T-cell (primary cell): ENCODE measurements around the gene STK17B. TPM values are rescaled to one million over a fixed set of nuclear protein-coding genes. Genes with fewer than 3 reads are reported as not detected.

ENCODE experiments used
- ATAC-seq, 4 experiments: fragments of 200-7000 bp in 3 of 4; fragments of 150-1000 bp in 1 of 4; cut with Tn5 transposase; replicated peaks in 1 of 4; 1 replicate in 3 of 4; 2 replicates in 1 of 4; pipeline ENCODE4 v1.10.0; 2021; ENCODE audit warnings: moderate library complexity in 3 of 4, mild to moderate bottlenecking in 2 of 4, moderate number of reproducible peaks in 1 of 4
- CTCF ChIA-PET, 2 donors: fragments of 300-600 bp; sonication (Branson Sonifier 250); formaldehyde crosslinking; loops; one replicate each; lab custom pipeline; 2022; ENCODE audit warnings: antibody characterized with exemption in 2 of 2; lab: Charles Lee
- POLR2A ChIA-PET, 2 donors: fragments of 300-600 bp; sonication (Branson Sonifier 250); formaldehyde crosslinking; loops; one replicate each; lab custom pipeline; 2022; ENCODE audit warnings: antibody characterized with exemption in 2 of 2; lab: Charles Lee
- DNase-seq, 35 experiments: peaks; one replicate each; pipeline versions ENCODE4 v3.0.0 to v3.0.0-alpha.2; 2013 to 2023
- H3K27ac ChIP-seq: one replicate; pipeline ENCODE4 v1.5.1; 2013; ENCODE audit warnings: low read length
- H3K27me3 ChIP-seq, 2 experiments: replicated peaks in 1 of 2; 1 replicate in 1 of 2; 2 replicates in 1 of 2; pipeline versions ENCODE4 v1.6.1 to v1.7.0; 2013; ENCODE audit warnings: low read length in 1 of 2, mixed read lengths in 1 of 2; ENCODE audit not compliant: control insufficient read depth in 2 of 2, insufficient read depth in 2 of 2; ENCODE audit errors: extremely low read depth in 1 of 2
- H3K36me3 ChIP-seq, 2 donors: 1 replicate in 1 of 2; 2 replicates in 1 of 2; pipeline versions ENCODE4 v1.6.1 to v1.7.0; 2013; ENCODE audit warnings: low read length in 1 of 2; ENCODE audit not compliant: control insufficient read depth in 2 of 2, insufficient read depth in 1 of 2; ENCODE audit errors: extremely low read depth in 1 of 2
- H3K4me1 ChIP-seq, 2 experiments: 1 replicate in 1 of 2; 2 replicates in 1 of 2; pipeline versions ENCODE4 v1.6.1 to v1.7.0; 2013; ENCODE audit warnings: low read length in 2 of 2, mixed read lengths in 1 of 2; ENCODE audit not compliant: insufficient read depth in 2 of 2, control insufficient read depth in 1 of 2; ENCODE audit errors: extremely low read depth in 1 of 2
- H3K4me3 ChIP-seq, 2 donors: 1 replicate in 1 of 2; 2 replicates in 1 of 2; pipeline versions ENCODE4 v1.5.1 to v1.7.0; 2013; ENCODE audit warnings: mild to moderate bottlenecking in 2 of 2, low read length in 1 of 2, moderate library complexity in 1 of 2; ENCODE audit not compliant: control insufficient read depth in 1 of 2; ENCODE audit errors: extremely low read depth in 1 of 2
- H3K9me3 ChIP-seq: 2 replicates; pipeline ENCODE4 v1.7.0; 2013
- H3K27ac Mint-ChIP-seq, 2 donors: one replicate each; pipeline ENCODE4 v1.8.0; 2020 to 2021; ENCODE audit warnings: mild to moderate bottlenecking in 2 of 2, mixed read lengths in 2 of 2
- H3K27me3 Mint-ChIP-seq, 2 donors: one replicate each; pipeline ENCODE4 v1.8.0; 2021 to 2022; ENCODE audit warnings: mixed read lengths in 2 of 2
- H3K36me3 Mint-ChIP-seq: one replicate; pipeline ENCODE4 v1.8.0; 2021; ENCODE audit warnings: mixed read lengths
- H3K4me1 Mint-ChIP-seq, 3 donors: one replicate each; pipeline ENCODE4 v1.8.0; 2020 to 2022; ENCODE audit warnings: mixed read lengths in 3 of 3, mild to moderate bottlenecking in 1 of 3
- H3K4me3 Mint-ChIP-seq, 3 donors: one replicate each; pipeline ENCODE4 v1.8.0; 2020 to 2022; ENCODE audit warnings: mild to moderate bottlenecking in 3 of 3, mixed read lengths in 3 of 3, moderate library complexity in 3 of 3
- H3K9me3 Mint-ChIP-seq, 3 donors: one replicate each; pipeline ENCODE4 v1.8.0; 2020 to 2022; ENCODE audit warnings: mixed read lengths in 3 of 3
- WGBS: methylation state at CpG from one replicate; pipeline ENCODE4 v1.1.5; 2013; ENCODE audit warnings: missing lambda C conversion rate; ENCODE audit not compliant: insufficient coverage; 5-methylcytosine and 5-hydroxymethylcytosine counted together
- total RNA-seq, 35 experiments: library from RNA in 6 of 35; stranded (reverse) in 6 of 35; fragments of 120-200 nt in 1 of 35; gene quantifications; one replicate each; pipeline versions ENCODE4 v1.2.1 to v1.2.4 and lab custom pipeline; 2013 to 2026

The STK17B gene
- total RNA-seq, 5 donors from 2014 or later (not counting 1 experiment from before 2014, with no cell fraction given) = 218 to 478 (median 248) TPM

DNA sequence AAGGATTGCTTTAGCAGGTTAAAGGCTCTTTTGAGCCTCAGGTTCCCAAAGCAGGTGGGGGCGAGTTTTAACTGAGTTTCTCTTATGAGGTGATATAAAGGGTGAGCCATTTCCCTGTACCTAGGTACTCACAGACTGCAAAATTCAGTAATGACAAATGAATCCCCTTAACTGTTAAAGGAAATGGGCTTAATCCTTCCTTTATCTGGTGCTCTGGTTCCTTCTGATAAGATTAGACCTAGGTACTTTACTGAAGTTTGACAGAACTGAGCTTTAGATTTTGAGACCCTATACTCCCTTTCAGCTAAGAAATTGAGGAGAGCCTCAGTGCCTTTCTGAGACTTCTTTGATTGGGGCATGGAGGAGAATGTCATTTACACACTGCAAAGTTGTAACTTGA, 42.6 kb downstream of the STK17B start:
- Mint-ChIP-seq H3K27ac (no peak overlapping the region), H3K36me3 (peaks cover 29% of the 10 kb centered on the region), H3K9me3 (peaks cover 3 to 51% (median 44%) of the 10 kb centered on the region in 3 donors), H3K4me1 (peaks cover 9 to 15% (median 14%) of the 10 kb centered on the region in 3 donors), H3K4me3 (no peak overlapping the region), H3K27me3 (no peaks in the 10 kb centered on the region)
- CTCF ChIA-PET = interaction anchor here in 1 of 2 donors (0.8 kb wide), 1 partner anchor 9 kb away, joined by 3 read pairs; no protein-coding TSS in a partner anchor
- POLR2A ChIA-PET = no interaction called here
- H3K27ac ChIP-seq = no peak overlapping the region
- H3K4me3 ChIP-seq = no peak overlapping the region
- no peak for ATAC-seq
- DNase-seq = no peak
- H3K9me3 ChIP-seq = peaks cover 9% of the 10 kb centered on the region
- WGBS = no CpG with 5 or more reads among the region's 1 CpG
- H3K4me1 ChIP-seq = peaks cover 0 to 10% of the 10 kb centered on the region in 2 experiments
- H3K27me3 ChIP-seq = no peaks in the 10 kb centered on the region
- peaks cover 0 to 4% of the 10 kb centered on the region in 2 donors for H3K36me3 ChIP-seq

DNA sequence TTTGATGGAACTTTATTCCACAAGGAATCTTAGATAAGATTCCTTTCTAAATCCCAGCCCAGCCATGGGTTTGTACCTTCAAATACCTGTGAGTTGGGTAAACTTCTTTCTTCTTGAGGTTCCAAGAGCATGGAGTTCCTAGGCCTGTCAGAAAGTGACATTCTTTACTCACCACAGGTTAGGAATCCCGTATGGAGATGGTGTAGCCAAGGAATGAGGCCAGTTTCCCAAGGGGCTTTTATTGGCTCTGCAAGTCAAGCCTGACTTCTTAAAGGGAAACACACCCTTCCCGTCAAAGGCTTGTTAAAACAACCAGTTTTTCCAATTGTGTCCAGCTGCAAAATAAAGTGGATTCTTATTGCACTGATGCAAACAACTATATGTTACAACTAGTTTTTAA, 45.8 kb downstream of the STK17B start:
- Mint-ChIP-seq H3K4me1 (no peaks in the 10 kb centered on the region), H3K27me3 (no peaks in the 10 kb centered on the region), H3K9me3 (peaks cover 3 to 24% (median 23%) of the 10 kb centered on the region in 3 donors), H3K27ac (no peak overlapping the region), H3K4me3 (no peak overlapping the region), H3K36me3 (peaks cover 9% of the 10 kb centered on the region)
- no CpG with 5 or more reads among the region's 2 CpGs for WGBS
- H3K27ac ChIP-seq = no peak overlapping the region
- ChIA-PET POLR2A (no interaction called here), CTCF (no interaction called here)
- H3K9me3 ChIP-seq = peaks cover 7% of the 10 kb centered on the region
- H3K4me3 ChIP-seq = no peak overlapping the region
- no peaks in the 10 kb centered on the region for H3K27me3 ChIP-seq
- ATAC-seq = no peak
- no peaks in the 10 kb centered on the region for H3K36me3 ChIP-seq
- no peak for DNase-seq
- no peaks in the 10 kb centered on the region for H3K4me1 ChIP-seq

DNA sequence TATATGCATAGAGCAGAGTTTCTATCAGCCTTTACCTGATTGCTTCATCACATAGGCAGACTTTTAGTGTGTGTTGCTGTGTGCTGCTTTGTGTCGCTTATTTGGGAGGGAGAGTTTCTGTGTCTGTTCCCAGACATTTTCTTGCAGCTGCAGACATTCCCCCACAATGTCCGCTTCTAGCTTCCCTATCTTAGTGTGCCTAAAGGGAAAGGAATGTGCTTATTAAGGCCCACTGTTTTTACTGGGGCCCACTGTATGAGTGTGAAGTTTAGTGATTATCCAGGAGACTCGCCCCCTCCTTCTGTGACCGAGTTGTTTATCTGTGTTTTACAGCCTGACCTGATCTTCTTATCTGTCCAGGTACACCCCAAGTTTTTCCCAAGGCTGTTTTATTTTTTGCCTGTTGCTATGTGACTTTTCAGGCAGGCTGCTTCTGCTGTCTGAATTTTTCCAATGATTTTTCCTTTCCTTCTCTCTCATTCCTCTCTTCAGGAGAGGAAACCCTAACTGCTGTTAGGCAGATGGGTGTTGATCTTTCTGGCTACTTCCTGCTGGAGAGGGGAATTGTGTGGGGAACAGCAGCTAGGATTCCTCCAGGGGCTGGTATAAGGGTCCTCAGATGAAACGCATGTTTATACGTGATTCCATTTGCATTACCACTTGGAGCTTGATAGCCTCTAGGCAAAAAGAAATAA, 47.6 kb downstream of the STK17B start:
- 100% methylated on average over 2 of the region's 6 CpGs for WGBS
- Histone ChIP-seq H3K9me3 (no peaks in the 10 kb centered on the region), H3K27ac (no peak overlapping the region), H3K4me3 (no peak overlapping the region), H3K27me3 (no peaks in the 10 kb centered on the region), H3K4me1 (no peaks in the 10 kb centered on the region), H3K36me3 (no peaks in the 10 kb centered on the region)
- ChIA-PET POLR2A (interaction anchor here in 1 of 2 donors (0.6 kb wide), 1 partner anchor 834 kb away, joined by 3 read pairs; no protein-coding TSS in a partner anchor), CTCF (interaction anchor here in 1 of 2 donors (1.2 kb wide), 1 partner anchor 153 kb away, joined by 3 read pairs; no protein-coding TSS in a partner anchor)
- ATAC-seq (no peak), DNase-seq (no peak)
- Mint-ChIP-seq H3K36me3 (peaks cover 4% of the 10 kb centered on the region), H3K4me3 (no peak overlapping the region), H3K4me1 (peaks cover 0 to 2% (median 0%) of the 10 kb centered on the region in 3 donors), H3K27ac (no peak overlapping the region), H3K9me3 (peaks cover 3 to 11% (median 9%) of the 10 kb centered on the region in 3 donors), H3K27me3 (no peaks in the 10 kb centered on the region)

DNA sequence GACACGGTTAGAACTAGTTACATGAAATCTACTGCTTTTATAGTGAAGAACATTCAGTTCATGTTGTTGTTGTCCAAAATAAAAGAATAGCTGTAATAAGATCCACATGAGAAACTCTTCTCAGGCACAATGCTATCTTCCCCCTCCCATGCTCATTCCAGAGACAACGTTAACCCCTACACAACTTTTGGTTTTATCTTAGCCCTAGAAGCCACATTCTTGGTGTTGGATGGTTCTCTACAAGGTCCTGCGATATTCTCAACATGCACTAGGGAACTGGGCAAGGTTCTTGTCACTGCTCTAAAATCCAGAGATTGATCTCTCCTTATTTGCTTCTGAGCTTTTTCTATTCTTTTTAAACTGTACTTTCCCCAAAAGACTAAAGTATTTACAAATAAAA, 51.5 kb downstream of the STK17B start:
- ATAC-seq = no peak
- Mint-ChIP-seq H3K36me3 (no peaks in the 10 kb centered on the region), H3K27ac (no peak overlapping the region), H3K4me1 (peaks cover 0 to 2% (median 0%) of the 10 kb centered on the region in 3 donors), H3K4me3 (no peak overlapping the region), H3K27me3 (no peaks in the 10 kb centered on the region), H3K9me3 (peaks cover 0 to 4% (median 2%) of the 10 kb centered on the region in 3 donors)
- H3K36me3 ChIP-seq = no peaks in the 10 kb centered on the region
- no peak for DNase-seq
- WGBS = 100% methylated on average over 1 of the region's 3 CpGs
- no peak overlapping the region for H3K4me3 ChIP-seq
- no peaks in the 10 kb centered on the region for H3K9me3 ChIP-seq
- no peaks in the 10 kb centered on the region for H3K4me1 ChIP-seq
- H3K27ac ChIP-seq = no peak overlapping the region
- ChIA-PET POLR2A (interaction anchor here in 1 of 2 donors (0.6 kb wide), 1 partner anchor 10 kb away, joined by 3 read pairs; no protein-coding TSS in a partner anchor), CTCF (interaction anchor here in 1 of 2 donors (0.5 to 0.6 kb wide), 3 partner anchors 69 to 163 kb away, joined by 3 to 4 read pairs (median 3); no protein-coding TSS in a partner anchor)
- no peaks in the 10 kb centered on the region for H3K27me3 ChIP-seq

DNA sequence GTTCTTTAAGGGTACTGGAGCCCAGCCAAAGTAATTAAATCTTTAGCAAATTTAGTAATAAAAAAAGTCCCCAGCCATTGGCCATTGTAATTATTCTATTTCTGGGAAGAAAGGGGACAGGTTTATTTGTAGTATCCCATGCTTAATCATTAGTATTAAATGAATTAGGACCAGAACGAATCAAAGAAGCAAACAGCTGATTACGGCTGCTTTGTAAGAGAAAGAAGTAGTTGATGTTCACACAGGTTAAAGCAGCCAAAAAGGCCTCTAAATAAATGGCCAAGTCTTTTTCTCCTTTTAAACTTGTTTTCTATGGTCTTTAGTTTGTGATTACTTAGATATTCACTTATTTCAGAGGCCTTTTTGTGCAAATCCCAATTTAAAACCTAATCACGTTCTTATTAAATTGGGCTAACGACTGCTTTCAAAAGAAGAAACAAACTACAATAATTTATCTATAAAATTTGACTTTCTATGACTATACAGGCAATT, 54.1 kb downstream of the STK17B start:
- Histone ChIP-seq H3K4me3 (no peak overlapping the region), H3K9me3 (no peaks in the 10 kb centered on the region), H3K36me3 (no peaks in the 10 kb centered on the region), H3K27me3 (no peaks in the 10 kb centered on the region), H3K4me1 (peaks cover 0 to 2% of the 10 kb centered on the region in 2 experiments), H3K27ac (no peak overlapping the region)
- Mint-ChIP-seq H3K27me3 (no peaks in the 10 kb centered on the region), H3K9me3 (peaks cover 0 to 4% (median 2%) of the 10 kb centered on the region in 3 donors), H3K4me3 (no peak overlapping the region), H3K4me1 (peaks cover 10 to 22% (median 18%) of the 10 kb centered on the region in 3 donors), H3K27ac (no peak overlapping the region), H3K36me3 (no peaks in the 10 kb centered on the region)
- CTCF ChIA-PET = no interaction called here
- no peak for ATAC-seq
- POLR2A ChIA-PET = no interaction called here
- WGBS = no CpG with 5 or more reads among the region's 4 CpGs
- DNase-seq = no peak

DNA sequence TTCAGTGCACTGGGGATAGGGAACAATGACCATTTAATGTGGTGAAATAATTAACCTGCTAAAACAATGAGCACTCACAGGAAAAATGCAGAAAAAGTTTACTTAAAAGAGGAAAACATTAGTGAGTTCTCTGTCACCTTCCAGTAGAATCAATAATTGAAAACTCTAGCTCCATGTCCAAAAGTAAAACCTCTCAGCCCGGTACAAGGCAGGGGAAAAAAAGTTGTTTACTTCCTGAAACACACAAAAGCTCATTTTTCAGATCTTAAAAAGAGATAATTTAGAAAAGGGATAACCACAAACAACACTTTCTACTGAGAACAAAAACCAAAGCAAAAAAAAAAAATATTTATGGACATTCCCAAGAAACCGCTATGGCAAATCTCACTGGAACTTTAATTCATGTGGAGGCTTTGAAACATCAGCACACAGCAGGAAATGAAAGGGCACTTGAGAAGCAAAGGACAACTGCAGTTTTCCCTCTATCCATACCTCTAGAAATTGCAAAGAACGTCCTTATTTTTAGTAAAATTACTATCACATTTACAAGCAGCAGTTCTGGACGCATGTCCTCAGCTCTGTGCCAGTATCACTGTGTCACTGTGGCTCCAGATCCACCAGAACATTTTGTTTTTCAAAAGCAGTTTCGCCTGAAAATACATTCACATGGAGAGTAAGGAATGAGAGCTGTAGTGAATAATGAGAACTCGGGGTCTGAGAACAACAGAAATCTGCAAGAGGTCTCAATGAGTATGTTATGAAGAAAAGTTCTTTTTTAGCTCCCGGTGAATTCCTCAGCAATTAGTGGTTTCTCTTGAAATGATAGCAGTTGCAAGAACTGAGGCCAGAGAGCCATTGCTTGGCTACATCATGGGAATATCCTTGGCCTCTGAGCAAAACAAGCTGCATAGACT, 58.1 kb downstream of the STK17B start:
- Mint-ChIP-seq H3K9me3 (no peaks in the 10 kb centered on the region), H3K4me3 (peak overlapping the region in 2 of 3 donors; percentile 5 to 9), H3K27ac (peak overlapping the region; percentile 28 to 39), H3K27me3 (no peaks in the 10 kb centered on the region), H3K4me1 (peaks cover 10 to 26% (median 21%) of the 10 kb centered on the region in 3 donors), H3K36me3 (no peaks in the 10 kb centered on the region)
- Histone ChIP-seq H3K4me1 (peaks cover 0 to 2% of the 10 kb centered on the region in 2 experiments), H3K4me3 (no peak overlapping the region), H3K27ac (no peak overlapping the region), H3K36me3 (no peaks in the 10 kb centered on the region), H3K9me3 (no peaks in the 10 kb centered on the region), H3K27me3 (no peaks in the 10 kb centered on the region)
- WGBS = 68% methylated on average over 4 of the region's 7 CpGs
- DNase-seq = no peak
- CTCF ChIA-PET = interaction anchor here (0.6 to 1.2 kb wide), 8 partner anchors 35 to 637 kb away, joined by 3 to 6 read pairs (median 3); partner anchors contain the start of gene DNAH7 (in 1 of the 2)
- no peak for ATAC-seq
- POLR2A ChIA-PET = interaction anchor here (0.5 to 0.7 kb wide), 6 partner anchors 9 to 1706 kb away, joined by 3 to 9 read pairs (median 3); no protein-coding TSS in a partner anchor
